GM12872 (cell line): ENCODE results near the gene IKZF2.

ENCODE experiments used
- CTCF ChIP-seq: IDR thresholded peaks from 3 replicates; pipeline ENCODE4 v1.5.1; 2011; ENCODE audit warnings: low read depth, mild to moderate bottlenecking, low read length, moderate library complexity; ENCODE audit not compliant: insufficient read depth

IKZF2 gene

GRCh38 chr2:212979046-212979612 is 172.3 kb downstream of the IKZF2 start:
- TF ChIP-seq CTCF: no peak

GRCh38 chr2:212977152-212977551 is 174.3 kb downstream of the IKZF2 start:
- no peak for TF ChIP-seq CTCF

GRCh38 chr2:212975333-212975732 is 176.1 kb downstream of the IKZF2 start:
- TF ChIP-seq CTCF: no peak

- TF ChIP-seq CTCF: no peak
These were observed 176.7 kb downstream of the IKZF2 start for GRCh38 chr2:212974692-212975091.

GRCh38 chr2:212973347-212973746 is 178.1 kb downstream of the IKZF2 start:
- TF ChIP-seq CTCF: no peak

GRCh38 chr2:212970132-212970531 is 181.3 kb downstream of the IKZF2 start:
- no peak for TF ChIP-seq CTCF

- no peak for TF ChIP-seq CTCF
These were observed 182.9 kb downstream of the IKZF2 start for GRCh38 chr2:212968284-212969081.
